Common myeloid progenitor, CD34-positive (primary cell): ENCODE results near the gene CACNA1H.

Experiments
- CTCF ChIA-PET: fragments of 350-600 bp; sonication (Branson Sonifier 250); formaldehyde crosslinking; loops from one replicate; lab custom pipeline; 2021; ENCODE audit warnings: antibody characterized with exemption; lab: Charles Lee
- POLR2A ChIA-PET: fragments of 350-600 bp; sonication (Branson Sonifier 250); formaldehyde crosslinking; loops from one replicate; lab custom pipeline; 2021; ENCODE audit warnings: antibody characterized with exemption; lab: Charles Lee
- DNase-seq, 3 donors: peaks; one replicate each; pipeline versions ENCODE4 v3.0.0 to v3.0.0-alpha.2; 2013
- H3K27ac ChIP-seq, 2 experiments: 1 replicate in 1 of 2; 2 replicates in 1 of 2; pipeline ENCODE4 v1.7.0; 2013; ENCODE audit warnings: inconsistent platforms in 2 of 2, low read length in 2 of 2, mild to moderate bottlenecking in 2 of 2, low read depth in 1 of 2, moderate library complexity in 1 of 2; ENCODE audit not compliant: severe bottlenecking in 2 of 2, insufficient read depth in 1 of 2, poor library complexity in 1 of 2
- H3K27me3 ChIP-seq, 5 experiments: replicated peaks in 2 of 5; 1 replicate in 3 of 5; 2 replicates in 2 of 5; pipeline versions ENCODE4 v1.6.1 to v1.7.0; 2013; ENCODE audit warnings: low read length in 4 of 5, mild to moderate bottlenecking in 2 of 5, moderate library complexity in 2 of 5, inconsistent platforms in 1 of 5; ENCODE audit not compliant: insufficient read depth in 5 of 5, control insufficient read depth in 4 of 5
- H3K36me3 ChIP-seq, 4 experiments: 1 replicate in 2 of 4; 2 replicates in 2 of 4; pipeline versions ENCODE4 v1.6.1 to v1.7.0; 2013; ENCODE audit warnings: low read length in 3 of 4, control low read depth in 1 of 4, mild to moderate bottlenecking in 1 of 4; ENCODE audit not compliant: control insufficient read depth in 4 of 4, insufficient read depth in 4 of 4
- H3K4me1 ChIP-seq, 4 experiments: 1 replicate in 3 of 4; 2 replicates in 1 of 4; pipeline versions ENCODE4 v1.6.1 to v1.7.1; 2013; ENCODE audit warnings: low read length in 3 of 4, mild to moderate bottlenecking in 3 of 4, control low read depth in 1 of 4, inconsistent platforms in 1 of 4, moderate library complexity in 1 of 4; ENCODE audit not compliant: control insufficient read depth in 4 of 4, insufficient read depth in 4 of 4; ENCODE audit errors: control extremely low read depth in 1 of 4
- H3K4me3 ChIP-seq, 7 experiments: 1 replicate in 4 of 7; 2 replicates in 3 of 7; pipeline versions ENCODE4 v1.5.1 to v1.7.0; 2013; ENCODE audit warnings: mild to moderate bottlenecking in 7 of 7, low read length in 6 of 7, moderate library complexity in 6 of 7, inconsistent platforms in 2 of 7, low read depth in 2 of 7, control low read depth in 1 of 7; ENCODE audit not compliant: insufficient read depth in 4 of 7, control insufficient read depth in 1 of 7; ENCODE audit errors: extremely low read depth in 1 of 7
- H3K9me3 ChIP-seq, 5 experiments: 1 replicate in 4 of 5; 2 replicates in 1 of 5; pipeline versions ENCODE4 v1.6.1 to v1.7.1; 2013; ENCODE audit warnings: low read length in 4 of 5, mild to moderate bottlenecking in 2 of 5, inconsistent platforms in 1 of 5, low read depth in 1 of 5, moderate library complexity in 1 of 5; ENCODE audit not compliant: control insufficient read depth in 4 of 5, insufficient read depth in 2 of 5; ENCODE audit errors: control extremely low read depth in 1 of 5
- WGBS: methylation state at CpG from one replicate; pipeline ENCODE4 v1.1.5; 2013; ENCODE audit not compliant: insufficient coverage; 5-methylcytosine and 5-hydroxymethylcytosine counted together

The CACNA1H gene

DNA sequence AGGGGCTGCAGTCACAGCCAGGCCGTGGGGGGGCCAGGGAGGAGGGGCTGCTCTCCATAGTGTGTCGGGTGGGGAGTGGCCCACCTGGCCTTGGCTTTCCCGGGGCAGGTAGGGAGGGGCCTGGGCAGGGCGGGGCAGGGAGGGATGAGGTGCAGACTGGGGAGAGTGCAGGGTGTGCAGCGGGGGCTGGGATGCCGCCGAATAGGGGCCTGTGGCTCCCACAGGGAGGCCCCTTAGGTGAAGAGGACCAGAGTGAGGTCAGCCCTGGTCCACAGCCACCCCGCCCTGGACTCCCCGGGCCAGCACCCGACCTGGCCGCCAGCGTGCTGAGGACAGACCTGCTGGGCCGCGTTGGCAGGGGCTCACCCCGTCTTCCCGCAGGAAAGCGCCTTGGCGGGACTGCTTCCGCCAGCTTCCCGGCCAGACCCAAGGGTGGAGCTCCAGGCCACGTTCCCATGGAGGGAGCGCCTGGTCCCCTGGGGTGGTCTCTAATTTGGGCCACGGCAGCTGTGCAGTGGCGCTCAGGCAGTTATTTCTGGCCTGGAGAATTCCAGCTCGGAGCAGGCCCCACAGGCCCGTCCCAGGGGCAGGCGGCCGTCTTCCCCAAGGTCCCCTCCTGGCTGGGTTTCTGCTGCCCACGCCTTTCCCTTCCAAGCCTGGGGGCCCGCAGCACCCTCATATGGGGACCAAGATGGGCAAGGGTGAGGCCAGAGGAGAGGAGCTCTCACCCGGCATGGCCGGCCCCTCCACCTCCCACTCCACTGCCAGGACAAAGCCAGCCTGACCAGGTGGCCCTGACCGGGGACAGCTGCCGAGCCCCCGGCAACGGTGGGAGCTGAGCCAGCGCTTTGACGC lies 27.9 kb downstream of the CACNA1H start:
- H3K4me1 ChIP-seq = no peaks in the 10 kb centered on the region
- POLR2A ChIA-PET = interaction anchor here (0.6 kb wide), 1 partner anchor 43 kb away, joined by 7 read pairs; no protein-coding TSS in a partner anchor
- peaks cover 0 to 27% (median 0%) of the 10 kb centered on the region in 5 experiments for H3K27me3 ChIP-seq
- H3K4me3 ChIP-seq = no peak overlapping the region
- CTCF ChIA-PET = no interaction called here
- no peak overlapping the region for H3K27ac ChIP-seq
- H3K9me3 ChIP-seq = no peaks in the 10 kb centered on the region
- 83% methylated on average over 37 of the region's 38 CpGs for WGBS
- no peak for DNase-seq
- no peaks in the 10 kb centered on the region for H3K36me3 ChIP-seq

GRCh38 chr16:1181404-1182315 lies 28.8 kb downstream of the CACNA1H start:
- Histone ChIP-seq H3K9me3 (no peaks in the 10 kb centered on the region), H3K4me1 (no peaks in the 10 kb centered on the region), H3K36me3 (no peaks in the 10 kb centered on the region), H3K27me3 (peaks cover 0 to 25% (median 0%) of the 10 kb centered on the region in 5 experiments), H3K4me3 (no peak overlapping the region), H3K27ac (no peak overlapping the region)
- WGBS = 84% methylated on average over 33 of the region's 39 CpGs
- DNase-seq = no peak
- CTCF ChIA-PET = no interaction called here
- POLR2A ChIA-PET = no interaction called here

DNA sequence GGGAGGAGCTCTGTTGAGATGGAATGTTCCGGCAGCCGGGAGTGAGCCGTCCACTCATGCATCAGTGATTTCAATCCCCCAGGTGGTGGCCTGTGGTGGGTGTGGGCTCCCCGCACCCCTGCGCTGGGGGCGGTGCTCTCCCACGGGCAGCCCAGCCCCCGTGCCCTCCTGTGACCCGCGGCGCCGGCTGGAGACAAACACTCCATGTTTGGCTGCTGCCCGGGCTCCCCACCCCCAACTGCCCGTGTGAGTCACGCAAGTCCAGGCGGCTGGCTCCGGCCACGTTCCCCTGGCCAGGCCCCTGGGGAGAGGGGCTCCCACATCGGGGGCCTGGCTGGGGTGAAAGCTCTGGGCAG lies 29.4 kb downstream of the CACNA1H start:
- no peak overlapping the region for H3K4me3 ChIP-seq
- CTCF ChIA-PET = no interaction called here

DNA sequence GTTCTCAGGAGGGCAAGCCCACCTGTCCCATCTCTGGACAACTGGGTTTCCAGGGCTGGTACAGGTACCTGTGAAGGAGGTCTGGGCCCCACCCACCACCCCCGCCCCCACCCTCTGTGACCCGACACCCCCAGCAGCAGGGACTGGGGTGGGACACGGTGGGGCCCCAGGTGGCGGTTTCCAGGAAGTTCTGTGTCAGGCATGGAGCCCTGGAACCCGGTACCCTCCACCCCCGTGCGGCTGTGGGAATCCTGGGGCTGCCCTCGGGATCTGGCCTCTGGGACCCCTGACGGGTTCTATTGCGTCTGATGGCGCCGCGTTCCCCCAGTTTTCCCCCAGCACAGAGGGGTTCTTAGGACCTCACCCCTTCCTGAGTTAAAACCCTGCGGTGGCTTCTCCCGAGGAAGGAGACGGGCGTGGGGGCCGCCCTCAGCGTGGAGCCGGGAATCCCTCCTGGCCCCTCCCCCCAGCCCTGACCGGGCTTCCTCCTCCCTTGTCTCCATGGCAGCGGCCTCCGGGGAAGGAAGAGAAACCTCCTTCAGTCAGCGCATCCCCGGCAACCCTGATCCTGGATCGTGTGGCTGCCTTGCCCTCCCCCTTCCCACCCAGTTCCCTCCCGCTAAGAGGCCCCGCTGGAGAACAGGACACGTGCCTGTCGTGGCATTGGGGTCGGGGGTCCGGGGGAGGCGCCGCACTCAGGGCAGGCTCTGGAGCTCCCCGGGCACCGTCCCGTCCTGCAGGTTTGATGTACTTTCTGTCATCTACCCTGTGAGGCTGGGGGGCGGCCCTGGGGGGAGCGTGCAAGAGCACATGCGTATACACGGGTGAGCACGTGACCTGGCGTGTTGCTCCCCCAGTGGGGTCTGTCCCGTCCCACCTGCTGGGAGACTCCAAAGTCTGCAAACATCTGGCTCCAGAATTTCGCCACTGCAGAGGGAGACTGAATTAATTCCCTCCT lies 30.3 kb downstream of the CACNA1H start:
- DNase-seq = no peak
- Histone ChIP-seq H3K9me3 (no peaks in the 10 kb centered on the region), H3K27me3 (peaks cover 0 to 20% (median 0%) of the 10 kb centered on the region in 5 experiments), H3K27ac (no peak overlapping the region), H3K4me3 (no peak overlapping the region), H3K36me3 (no peaks in the 10 kb centered on the region), H3K4me1 (no peaks in the 10 kb centered on the region)
- ChIA-PET CTCF (no interaction called here), POLR2A (interaction anchor here (0.6 kb wide), 1 partner anchor 18 kb away, joined by 3 read pairs; no protein-coding TSS in a partner anchor)
- WGBS = 68% methylated on average over 40 of the region's 45 CpGs

More for the DNA sequence above, 29.4 kb downstream of the CACNA1H start:
- no peak for DNase-seq
- no peaks in the 10 kb centered on the region for H3K9me3 ChIP-seq
- no peaks in the 10 kb centered on the region for H3K36me3 ChIP-seq
- peaks cover 0 to 20% (median 0%) of the 10 kb centered on the region in 5 experiments for H3K27me3 ChIP-seq
- WGBS = 77% methylated on average over 9 of the region's 19 CpGs
- H3K4me1 ChIP-seq = no peaks in the 10 kb centered on the region
- H3K27ac ChIP-seq = no peak overlapping the region
- POLR2A ChIA-PET = no interaction called here

GRCh38 chr16:1184156-1184868 lies 31.4 kb downstream of the CACNA1H start:
- Histone ChIP-seq H3K9me3 (no peaks in the 10 kb centered on the region), H3K4me1 (no peaks in the 10 kb centered on the region), H3K4me3 (no peak overlapping the region), H3K36me3 (no peaks in the 10 kb centered on the region), H3K27ac (no peak overlapping the region), H3K27me3 (peaks cover 0 to 20% (median 0%) of the 10 kb centered on the region in 5 experiments)
- ChIA-PET POLR2A (no interaction called here), CTCF (no interaction called here)
- no peak for DNase-seq
- WGBS = 91% methylated on average over 25 of the region's 26 CpGs

DNA sequence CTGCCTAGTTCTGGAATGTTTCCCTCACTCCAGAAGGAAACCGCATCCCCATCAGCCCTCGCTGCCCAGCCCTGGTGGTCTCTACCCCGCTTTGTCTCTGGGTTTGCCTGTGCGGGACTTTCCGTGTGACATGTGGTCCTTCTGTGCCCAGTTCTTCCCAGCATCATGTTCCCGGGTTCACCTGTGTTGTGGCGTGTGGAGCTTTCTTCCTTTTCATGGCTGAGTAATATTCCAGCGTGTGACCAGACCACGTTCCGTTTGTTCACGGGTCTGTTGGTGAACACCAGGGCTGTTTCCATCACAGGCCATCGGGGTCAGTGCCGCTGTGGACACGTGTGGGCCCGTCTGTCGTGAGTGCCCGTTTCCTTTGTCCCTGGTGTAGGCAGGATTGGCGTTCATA lies 32.1 kb downstream of the CACNA1H start:
- Histone ChIP-seq H3K27me3 (peaks cover 0 to 20% (median 0%) of the 10 kb centered on the region in 5 experiments), H3K9me3 (no peaks in the 10 kb centered on the region), H3K27ac (no peak overlapping the region), H3K36me3 (no peaks in the 10 kb centered on the region), H3K4me3 (no peak overlapping the region), H3K4me1 (no peaks in the 10 kb centered on the region)
- ChIA-PET CTCF (no interaction called here), POLR2A (no interaction called here)
- DNase-seq = no peak
- WGBS = 93% methylated on average over 17 of the region's 18 CpGs
